Urinary bladder (tissue), 4 donors: Measurements from ENCODE around the gene SYT8. TPM values are rescaled to one million over a fixed set of nuclear protein-coding genes. Genes with fewer than 3 reads are reported as not detected.
"Not testable (repeated sequence)": the region's sequence is repeated elsewhere in the genome, so short reads cannot be mapped to it uniquely, and the experiment has no call there.

Experiments used
- DNase-seq: peaks from one replicate; pipeline ENCODE4 v3.0.0-alpha.2; 2015; ENCODE audit errors: extremely low spot score
- H3K27ac ChIP-seq: one replicate; pipeline ENCODE4 v1.5.1; 2013; ENCODE audit warnings: low read depth, mild to moderate bottlenecking, moderate library complexity
- H3K36me3 ChIP-seq: one replicate; pipeline ENCODE4 v1.6.1; 2013; ENCODE audit warnings: mild to moderate bottlenecking, moderate library complexity; ENCODE audit not compliant: insufficient read depth
- H3K4me1 ChIP-seq: one replicate; pipeline ENCODE4 v1.6.1; 2013; ENCODE audit warnings: mild to moderate bottlenecking, moderate library complexity; ENCODE audit not compliant: insufficient read depth
- H3K4me3 ChIP-seq: one replicate; pipeline ENCODE4 v1.5.1; 2013; ENCODE audit warnings: low read depth, low read length
- WGBS: extraction: QIAGEN DNeasy Blood & Tissue Kit; methylation state at CpG from one replicate; pipeline ENCODE4 v1.1.7; 2013; 5-methylcytosine and 5-hydroxymethylcytosine counted together
- polyA plus RNA-seq: library from polyadenylated mRNA; stranded (reverse); fragments of 200-250 nt; gene quantifications from one replicate; pipeline ENCODE4 v1.2.3, GENCODE V29; 2013
- total RNA-seq: library from RNA; depleted of rRNA; stranded (reverse); fragments of >200 nt; gene quantifications from one replicate; pipeline ENCODE4 v1.2.3, GENCODE V29; 2014
- donor health status: healthy with polysubstance abuse.
- donor health status: healthy.

Gene SYT8
- total and polyA plus RNA-seq, 2 donors, result 3.4 to 35.6 TPM

- Histone ChIP-seq H3K27ac (no peak overlapping the region), H3K36me3 (no peaks in the 10 kb centered on the region), H3K4me1 (no peaks in the 10 kb centered on the region), H3K4me3 (no peak overlapping the region)
- DNase-seq, result no peak
- 74% methylated on average over 10 of the region's 10 CpGs for WGBS
Observed at GRCh38 chr11:1810761-1811160, 24.0 kb upstream of the SYT8 start.

- WGBS, result 85% methylated on average over 5 of the region's 5 CpGs
- H3K27ac ChIP-seq, result no peak overlapping the region
- DNase-seq, result no peak
- no peaks in the 10 kb centered on the region for H3K36me3 ChIP-seq
- H3K4me1 ChIP-seq, result no peaks in the 10 kb centered on the region
- H3K4me3 ChIP-seq, result no peak overlapping the region
Observed at GRCh38 chr11:1812274-1812673, 22.5 kb upstream of the SYT8 start.

- H3K4me3 ChIP-seq, result no peak overlapping the region
- no peak for DNase-seq
- 96% methylated on average over 15 of the region's 15 CpGs for WGBS
- no peak overlapping the region for H3K27ac ChIP-seq
- no peaks in the 10 kb centered on the region for H3K36me3 ChIP-seq
- no peaks in the 10 kb centered on the region for H3K4me1 ChIP-seq
Observed at GRCh38 chr11:1812801-1813200, 22.0 kb upstream of the SYT8 start.

GRCh38 chr11:1813356-1813755 is 21.4 kb upstream of the SYT8 start:
- H3K27ac ChIP-seq, result not testable (repeated sequence)

GRCh38 chr11:1814691-1815090 is 20.1 kb upstream of the SYT8 start:
- Histone ChIP-seq H3K4me3 (no peak overlapping the region), H3K36me3 (no peaks in the 10 kb centered on the region), H3K4me1 (no peaks in the 10 kb centered on the region), H3K27ac (no peak overlapping the region)
- no peak for DNase-seq
- 82% methylated on average over 10 of the region's 10 CpGs for WGBS

More at GRCh38 chr11:1813356-1813755, 21.4 kb upstream of the SYT8 start:
- H3K4me1 ChIP-seq, H3K4me3 ChIP-seq, DNase-seq, H3K36me3 ChIP-seq: not testable (repeated sequence)
- WGBS, result 89% methylated on average over 9 of the region's 9 CpGs

GRCh38 chr11:1815311-1815710 is 19.5 kb upstream of the SYT8 start:
- H3K36me3 ChIP-seq, result no peaks in the 10 kb centered on the region
- DNase-seq, result no peak

GRCh38 chr11:1815751-1816150 is 19.0 kb upstream of the SYT8 start:
- Histone ChIP-seq H3K27ac (no peak overlapping the region), H3K4me3 (no peak overlapping the region), H3K36me3 (no peaks in the 10 kb centered on the region), H3K4me1 (no peaks in the 10 kb centered on the region)
- no peak for DNase-seq
- WGBS, result 83% methylated on average over 7 of the region's 7 CpGs

More at GRCh38 chr11:1815311-1815710, 19.5 kb upstream of the SYT8 start:
- no peak overlapping the region for H3K4me3 ChIP-seq
- H3K4me1 ChIP-seq, result no peaks in the 10 kb centered on the region
- H3K27ac ChIP-seq, result no peak overlapping the region
- 87% methylated on average over 8 of the region's 8 CpGs for WGBS

- no peak for DNase-seq
- no peak overlapping the region for H3K4me3 ChIP-seq
- H3K27ac ChIP-seq, result no peak overlapping the region
- 75% methylated on average over 5 of the region's 5 CpGs for WGBS
- H3K4me1 ChIP-seq, result no peaks in the 10 kb centered on the region
- no peaks in the 10 kb centered on the region for H3K36me3 ChIP-seq
Observed at GRCh38 chr11:1817000-1817399, 17.8 kb upstream of the SYT8 start.

GRCh38 chr11:1817511-1817910 is 17.3 kb upstream of the SYT8 start:
- Histone ChIP-seq H3K36me3 (no peaks in the 10 kb centered on the region), H3K4me3 (no peak overlapping the region), H3K27ac (no peak overlapping the region), H3K4me1 (no peaks in the 10 kb centered on the region)
- 70% methylated on average over 1 of the region's 1 CpG for WGBS
- no peak for DNase-seq

- Histone ChIP-seq H3K36me3 (no peaks in the 10 kb centered on the region), H3K4me1 (no peaks in the 10 kb centered on the region), H3K27ac (no peak overlapping the region), H3K4me3 (no peak overlapping the region)
- WGBS, result 73% methylated on average over 3 of the region's 3 CpGs
- no peak for DNase-seq
Observed at GRCh38 chr11:1819074-1819473, 15.7 kb upstream of the SYT8 start.

GRCh38 chr11:1820463-1821325 is 14.1 kb upstream of the SYT8 start:
- WGBS, result 75% methylated on average over 14 of the region's 14 CpGs
- no peak overlapping the region for H3K4me3 ChIP-seq
- no peaks in the 10 kb centered on the region for H3K36me3 ChIP-seq
- H3K27ac ChIP-seq, result no peak overlapping the region
- no peaks in the 10 kb centered on the region for H3K4me1 ChIP-seq
- DNase-seq, result no peak

GRCh38 chr11:1821562-1821961 is 13.2 kb upstream of the SYT8 start:
- H3K4me3 ChIP-seq, result no peak overlapping the region
- H3K4me1 ChIP-seq, result no peaks in the 10 kb centered on the region
- no peak overlapping the region for H3K27ac ChIP-seq
- H3K36me3 ChIP-seq, result no peaks in the 10 kb centered on the region
- no peak for DNase-seq

- H3K4me3 ChIP-seq, result no peak overlapping the region
- H3K27ac ChIP-seq, result no peak overlapping the region
- DNase-seq, result no peak
- WGBS, result 87% methylated on average over 8 of the region's 8 CpGs
- H3K4me1 ChIP-seq, result no peaks in the 10 kb centered on the region
- H3K36me3 ChIP-seq, result no peaks in the 10 kb centered on the region
Observed at GRCh38 chr11:1822648-1823375, 12.0 kb upstream of the SYT8 start.
